BLaER1 treated with 17β-estradiol and CSF1 and Interleukin-3, amounts not matched to agents 10 nM and 100 nM (cell line): Measurements from ENCODE around the gene QSOX2.
A peak's percentile ranks its signal among the peaks of the same experiment; 100 is the strongest.

Experiments used
- H3K27ac ChIP-seq, 11 experiments: shearing (Covaris generic); formaldehyde crosslinking; 2 replicates each; pipeline ENCODE4 v1.8.1; 2022
- H3K27me3 ChIP-seq, 11 experiments: shearing (Covaris generic); formaldehyde crosslinking; 2 replicates each; pipeline ENCODE4 v1.8.1; 2022
- H3K36me3 ChIP-seq, 11 experiments: shearing (Covaris generic); formaldehyde crosslinking; 2 replicates each; pipeline ENCODE4 v1.8.1; 2022
- H3K4me1 ChIP-seq, 10 experiments: shearing (Covaris generic); formaldehyde crosslinking; 2 replicates each; pipeline ENCODE4 v1.8.1; 2022
- H3K4me2 ChIP-seq, 11 experiments: shearing (Covaris generic); formaldehyde crosslinking; 2 replicates each; pipeline ENCODE4 v1.8.1; 2022
- H3K4me3 ChIP-seq, 10 experiments: shearing (Covaris generic); formaldehyde crosslinking; 2 replicates each; pipeline ENCODE4 v1.8.1; 2022
- H3K9ac ChIP-seq, 11 experiments: shearing (Covaris generic); formaldehyde crosslinking; 2 replicates each; pipeline ENCODE4 v1.8.1; 2022
- H3K9me3 ChIP-seq, 11 experiments: shearing (Covaris generic); formaldehyde crosslinking; replicated peaks in 1 of 11; 2 replicates each; pipeline ENCODE4 v1.8.1; 2022
- H4K20me1 ChIP-seq, 11 experiments: shearing (Covaris generic); formaldehyde crosslinking; 2 replicates each; pipeline ENCODE4 v1.8.1; 2022
- Cebpa-rat ChIP-seq, 11 experiments: shearing (Covaris generic); IDR thresholded peaks; 2 replicates each; pipeline ENCODE4 v1.8.1; 2022

Gene QSOX2

DNA sequence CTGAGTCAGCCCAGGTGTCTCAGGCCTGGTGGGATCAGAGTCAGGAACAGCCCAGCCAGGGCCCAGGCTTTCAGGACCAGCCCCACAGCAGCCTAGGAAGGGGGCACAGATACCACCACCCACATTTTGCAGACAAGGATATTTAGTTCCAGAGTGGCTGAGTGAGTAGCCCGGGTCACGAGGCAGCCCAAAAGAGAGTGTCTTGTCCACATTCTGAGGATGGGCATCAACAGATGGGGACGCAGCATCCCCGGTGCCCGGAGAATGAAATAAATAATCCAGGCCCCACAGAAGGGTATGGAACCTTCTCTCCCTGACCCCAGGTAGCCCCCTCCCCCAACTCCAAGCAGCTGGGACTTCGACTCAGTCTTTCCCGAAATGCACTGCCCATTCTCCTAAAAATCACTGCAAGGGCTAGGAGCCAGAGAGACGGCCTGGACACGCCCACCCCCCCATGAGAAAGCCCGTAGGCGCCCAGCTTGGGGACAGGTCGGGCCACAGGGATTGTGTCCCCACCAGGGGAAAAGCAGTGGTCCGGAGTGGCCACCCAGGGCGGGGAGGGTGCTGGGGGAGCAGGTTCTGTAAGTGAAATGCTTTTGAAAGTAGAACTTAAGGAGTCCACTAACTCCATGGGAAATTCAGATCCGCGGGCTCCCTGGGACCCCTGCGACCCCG is 47.5 kb downstream of the QSOX2 start:
- Histone ChIP-seq H3K27ac (no peak overlapping the region), H3K27me3 (peaks cover 98 to 100% (median 100%) of the 10 kb centered on the region in 11 experiments), H4K20me1 (peaks cover 0 to 80% (median 41%) of the 10 kb centered on the region in 11 experiments; a peak in 16 of 22 replicates), H3K4me1 (peaks cover 5 to 12% (median 8%) of the 10 kb centered on the region in 10 experiments; a peak in 15 of 20 replicates), H3K4me2 (no peak overlapping the region), H3K9ac (no peak overlapping the region), H3K9me3 (peaks cover 0 to 22% (median 7%) of the 10 kb centered on the region in 11 experiments; a peak in 14 of 22 replicates), H3K36me3 (no peaks in the 10 kb centered on the region), H3K4me3 (no peak overlapping the region)
- no peak for TF ChIP-seq Cebpa-rat (IDR thresholded peaks at IDR 0.05)

DNA sequence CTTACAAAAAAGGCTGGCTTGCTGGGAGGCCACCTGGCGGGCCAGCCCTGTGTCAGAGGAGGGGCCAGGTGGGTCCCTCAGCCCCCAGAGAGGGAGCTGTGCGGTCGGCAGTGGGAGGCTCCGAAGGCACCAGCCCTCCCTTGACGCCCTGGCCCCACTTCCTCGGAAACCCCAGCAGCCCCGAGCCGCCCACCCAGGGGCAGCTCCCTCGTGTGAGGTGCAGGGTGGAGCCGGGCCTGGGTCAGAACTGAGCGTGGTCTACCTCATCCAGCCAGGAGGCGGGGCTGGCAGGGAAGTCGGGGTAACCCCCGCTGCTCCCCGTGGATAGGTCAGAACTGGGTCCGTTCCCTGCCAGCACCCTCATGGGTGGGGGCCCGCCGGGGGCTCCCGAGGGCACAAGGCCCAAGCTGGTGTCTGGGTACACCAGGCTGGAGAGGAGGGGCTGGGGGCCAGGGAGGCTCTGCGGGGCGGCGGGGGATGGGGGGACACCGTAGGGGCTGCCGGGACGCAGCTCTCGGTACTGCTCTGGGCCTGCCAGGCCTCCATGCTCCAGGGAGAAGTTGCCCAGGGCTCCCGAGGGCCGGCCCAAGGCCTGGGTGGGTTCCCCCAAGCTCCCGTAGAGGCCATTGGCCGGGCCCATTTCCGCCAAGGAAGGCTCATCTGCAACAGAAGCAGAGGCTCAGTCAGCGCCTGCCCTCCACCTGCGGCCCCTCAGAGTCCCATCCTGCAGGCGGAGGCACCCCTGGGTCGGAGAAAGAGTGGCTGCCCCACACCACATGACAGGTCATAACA is 48.3 kb downstream of the QSOX2 start:
- no peaks in the 10 kb centered on the region for H3K36me3 ChIP-seq
- no peak overlapping the region for H3K27ac ChIP-seq
- peak overlapping the region in 8 of 11 experiments; percentile 1 to 30 (median 12); a peak in 6 of 22 replicates for H3K4me2 ChIP-seq
- H3K27me3 ChIP-seq: peaks cover 99 to 100% (median 100%) of the 10 kb centered on the region in 11 experiments
- peaks cover 0 to 23% (median 7%) of the 10 kb centered on the region in 11 experiments; a peak in 14 of 22 replicates for H3K9me3 ChIP-seq
- no peak overlapping the region for H3K9ac ChIP-seq
- peaks cover 0 to 81% (median 46%) of the 10 kb centered on the region in 11 experiments; a peak in 16 of 22 replicates for H4K20me1 ChIP-seq
- no peak overlapping the region for H3K4me3 ChIP-seq
- peaks cover 5 to 20% (median 12%) of the 10 kb centered on the region in 10 experiments; a peak in 15 of 20 replicates for H3K4me1 ChIP-seq
- no peak for TF ChIP-seq Cebpa-rat (IDR thresholded peaks at IDR 0.05)

DNA sequence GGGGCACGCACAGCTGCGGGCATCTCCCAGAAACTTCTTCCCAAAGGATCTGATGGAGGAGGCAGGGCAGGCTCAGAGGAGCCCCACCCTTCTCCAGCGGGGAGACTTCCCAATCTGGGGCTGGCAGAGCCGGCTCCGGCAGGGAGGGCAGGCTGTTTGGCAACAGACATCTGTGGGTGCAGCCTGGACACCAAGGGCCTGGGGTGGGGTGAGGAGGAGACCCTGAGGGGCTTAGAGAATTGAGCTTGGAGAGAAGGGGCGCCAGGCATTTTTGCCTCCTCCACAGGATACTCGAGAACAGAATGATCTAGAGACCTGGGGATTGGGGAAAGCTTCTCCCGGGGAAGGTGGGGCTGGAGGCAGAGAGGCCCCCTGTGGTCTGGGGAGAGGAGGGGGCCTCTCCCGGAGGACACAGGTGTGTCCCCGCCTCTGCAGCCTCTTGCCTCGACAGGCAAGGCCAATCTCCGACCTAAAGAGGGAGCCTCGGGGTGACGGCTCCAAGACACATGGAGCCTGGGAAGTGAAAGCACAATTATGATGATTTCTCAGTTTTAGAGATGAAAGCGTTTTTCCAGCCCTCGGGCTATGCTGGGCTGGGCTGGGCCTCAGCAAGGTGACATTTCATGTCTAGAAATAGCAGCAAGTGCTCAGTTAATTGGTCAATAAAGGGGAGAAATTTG is 49.1 kb downstream of the QSOX2 start:
- Histone ChIP-seq H3K27ac (no peak overlapping the region), H3K4me3 (no peak overlapping the region), H3K27me3 (peaks cover 99 to 100% (median 100%) of the 10 kb centered on the region in 11 experiments), H3K36me3 (no peaks in the 10 kb centered on the region), H3K9ac (no peak overlapping the region), H4K20me1 (peaks cover 0 to 81% (median 50%) of the 10 kb centered on the region in 11 experiments; a peak in 16 of 22 replicates), H3K9me3 (peaks cover 0 to 19% (median 7%) of the 10 kb centered on the region in 11 experiments; a peak in 14 of 22 replicates), H3K4me2 (peak overlapping the region in 8 of 11 experiments; percentile 1 to 30 (median 12); a peak in 6 of 22 replicates), H3K4me1 (peaks cover 8 to 27% (median 19%) of the 10 kb centered on the region in 10 experiments; a peak in 18 of 20 replicates)
- TF ChIP-seq Cebpa-rat (IDR thresholded peaks at IDR 0.05): no peak

DNA sequence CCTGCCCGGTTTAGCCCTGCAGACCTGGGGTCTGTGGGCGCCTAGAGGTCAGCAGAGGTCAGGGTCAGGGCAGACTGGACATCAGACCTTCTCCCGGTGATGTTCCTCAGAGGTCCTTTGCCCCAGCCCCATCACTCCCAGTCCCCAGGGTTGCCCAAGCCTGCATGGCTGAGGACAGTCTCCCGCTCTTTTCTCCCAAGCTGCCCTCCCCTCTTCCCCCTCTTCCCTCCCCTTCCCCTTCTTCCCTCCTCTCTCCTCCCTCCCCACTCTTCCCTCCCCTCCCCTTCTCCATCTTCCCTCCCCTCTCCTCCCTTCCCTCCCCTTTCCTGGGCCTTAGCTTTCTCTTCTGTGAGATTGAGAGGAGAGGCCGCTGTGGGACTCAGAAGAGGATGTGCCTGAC is 51.1 kb downstream of the QSOX2 start:
- peaks cover 0 to 10% (median 4%) of the 10 kb centered on the region in 11 experiments; a peak in 14 of 22 replicates for H3K9me3 ChIP-seq
- no peak overlapping the region for H3K27ac ChIP-seq
- H3K4me3 ChIP-seq: no peak overlapping the region
- no peak overlapping the region for H3K4me2 ChIP-seq
- H4K20me1 ChIP-seq: peaks cover 0 to 81% (median 51%) of the 10 kb centered on the region in 11 experiments; a peak in 16 of 22 replicates
- no peaks in the 10 kb centered on the region for H3K36me3 ChIP-seq
- H3K27me3 ChIP-seq: peaks cover 95 to 100% (median 99%) of the 10 kb centered on the region in 11 experiments
- no peak for TF ChIP-seq Cebpa-rat (IDR thresholded peaks at IDR 0.05)
- H3K4me1 ChIP-seq: peaks cover 28 to 47% (median 39%) of the 10 kb centered on the region in 10 experiments
- no peak overlapping the region for H3K9ac ChIP-seq

DNA sequence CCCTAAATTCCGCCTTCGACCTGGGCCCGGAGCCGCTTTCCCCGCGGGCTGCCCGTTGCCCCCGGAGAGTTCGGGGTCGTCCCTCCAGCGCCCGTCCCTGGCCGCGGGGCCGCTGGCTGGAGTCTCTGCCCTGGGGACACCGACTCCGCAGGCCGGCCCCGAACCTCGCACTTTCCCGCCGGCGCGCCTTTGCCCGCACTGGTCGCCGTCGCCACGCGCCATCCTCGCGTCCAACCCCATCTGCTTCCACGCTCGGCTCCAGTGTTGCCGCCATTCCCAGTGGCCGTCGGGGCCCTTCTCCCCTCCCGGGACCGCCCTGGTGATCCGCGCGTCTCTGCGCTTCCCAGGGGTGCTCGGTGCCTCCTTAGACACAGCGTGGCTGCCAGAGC is 51.7 kb downstream of the QSOX2 start:
- H3K4me2 ChIP-seq: no peak overlapping the region

DNA sequence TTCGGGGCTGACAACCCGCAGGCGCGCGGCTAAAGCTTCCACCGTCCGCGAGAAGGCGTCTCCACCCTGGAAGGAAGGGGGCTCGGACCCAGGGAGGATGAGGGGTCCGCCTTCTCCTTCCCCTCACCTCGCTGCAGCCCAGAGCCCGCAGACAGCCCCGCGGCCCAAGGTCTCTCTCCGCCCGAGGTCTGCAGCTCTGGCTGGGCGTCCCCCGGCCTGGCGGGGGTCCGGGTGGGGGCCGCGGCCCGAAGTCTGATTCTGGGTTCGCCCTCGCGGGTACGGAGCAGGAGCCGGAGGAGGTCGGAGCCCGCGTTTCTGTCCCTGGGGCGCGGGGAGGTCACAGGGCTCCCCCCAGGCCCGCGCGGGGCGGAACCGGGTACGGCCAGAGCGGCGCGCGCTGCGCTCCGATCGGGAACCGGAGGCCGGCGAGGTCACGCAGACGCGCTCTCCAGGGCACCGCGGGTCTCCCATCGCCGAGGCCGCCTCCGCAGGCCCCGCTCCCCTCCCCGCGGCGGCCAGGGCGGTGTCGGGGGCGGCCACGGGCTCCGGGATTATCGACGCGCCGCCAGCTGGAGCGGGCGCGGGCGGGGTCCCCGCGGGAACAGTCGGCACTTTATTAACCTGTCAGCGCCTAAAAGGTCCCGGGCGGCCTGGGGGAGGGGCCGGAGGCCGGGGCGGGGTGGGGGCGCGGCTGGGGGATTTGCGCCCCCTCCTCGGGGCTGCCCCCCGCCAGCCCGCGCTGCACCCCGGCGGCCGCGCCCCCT is 52.3 kb downstream of the QSOX2 start:
- Histone ChIP-seq H3K4me2 (no peak overlapping the region), H3K4me1 (peaks cover 35 to 57% (median 48%) of the 10 kb centered on the region in 10 experiments), H3K4me3 (no peak overlapping the region), H3K27ac (no peak overlapping the region), H3K36me3 (no peaks in the 10 kb centered on the region), H3K9ac (no peak overlapping the region), H3K27me3 (peaks cover 86 to 100% (median 93%) of the 10 kb centered on the region in 11 experiments), H3K9me3 (peaks cover 0 to 7% (median 0%) of the 10 kb centered on the region in 11 experiments; a peak in 12 of 22 replicates), H4K20me1 (peaks cover 0 to 79% (median 49%) of the 10 kb centered on the region in 11 experiments; a peak in 16 of 22 replicates)
- no peak for TF ChIP-seq Cebpa-rat (IDR thresholded peaks at IDR 0.05)

More for the DNA sequence above, 51.7 kb downstream of the QSOX2 start:
- Histone ChIP-seq H3K4me1 (peaks cover 35 to 54% (median 46%) of the 10 kb centered on the region in 10 experiments), H3K4me3 (no peak overlapping the region), H3K27me3 (peaks cover 91 to 100% (median 98%) of the 10 kb centered on the region in 11 experiments), H3K9ac (no peak overlapping the region), H3K27ac (no peak overlapping the region), H4K20me1 (peaks cover 0 to 83% (median 49%) of the 10 kb centered on the region in 11 experiments; a peak in 16 of 22 replicates), H3K36me3 (no peaks in the 10 kb centered on the region), H3K9me3 (peaks cover 0 to 7% (median 0%) of the 10 kb centered on the region in 11 experiments; a peak in 12 of 22 replicates)
- TF ChIP-seq Cebpa-rat (IDR thresholded peaks at IDR 0.05): no peak

DNA sequence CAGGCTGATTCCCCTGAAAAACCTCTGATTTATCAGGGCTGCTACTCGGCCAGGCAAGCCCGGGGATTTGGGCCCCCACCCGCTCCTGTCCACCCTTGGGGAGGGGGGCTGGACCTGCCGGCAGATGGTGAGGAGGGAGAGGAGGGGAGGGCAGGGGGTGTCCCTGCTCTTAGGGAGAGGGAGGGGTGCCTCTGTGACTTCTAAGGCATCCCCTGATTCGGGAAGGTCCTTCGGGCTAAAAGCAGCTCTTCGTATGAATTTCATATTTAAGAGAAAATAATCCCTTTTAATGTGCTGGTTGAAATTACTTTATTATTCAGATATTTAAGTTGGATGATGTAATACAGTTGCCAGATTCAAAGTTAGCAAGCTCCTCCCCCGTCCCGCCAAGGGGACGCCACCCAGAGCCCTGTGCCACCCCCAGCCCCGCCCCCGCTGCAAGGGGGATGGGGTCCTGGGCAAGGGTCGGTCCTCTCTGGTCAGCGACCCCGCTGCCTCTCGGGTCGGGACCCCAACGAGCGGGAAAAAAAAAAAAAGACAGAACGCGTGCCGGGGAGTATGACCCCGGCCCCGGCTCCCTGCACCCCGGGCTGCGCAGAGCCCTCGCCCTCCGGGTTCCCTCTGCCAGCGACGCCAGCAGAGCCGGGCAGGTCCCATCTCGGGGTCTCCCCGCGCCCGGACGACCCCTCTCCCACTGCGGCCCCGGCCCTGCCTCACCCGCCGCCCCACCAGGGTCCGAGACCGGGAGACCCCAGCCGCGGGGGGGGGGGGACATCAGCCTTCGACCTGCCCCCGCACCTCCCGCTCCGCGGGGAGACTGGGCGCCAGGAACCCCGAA is 53.1 kb downstream of the QSOX2 start:
- no peak overlapping the region for H3K4me3 ChIP-seq
- no peak overlapping the region for H3K27ac ChIP-seq
- H3K4me2 ChIP-seq: peak overlapping the region in 4 of 11 experiments; percentile 90 to 98 (median 98); a peak in 3 of 22 replicates
- H3K9ac ChIP-seq: no peak overlapping the region
- peaks cover 0 to 7% (median 0%) of the 10 kb centered on the region in 11 experiments; a peak in 12 of 22 replicates for H3K9me3 ChIP-seq
- peaks cover 78 to 100% (median 85%) of the 10 kb centered on the region in 11 experiments for H3K27me3 ChIP-seq
- H3K36me3 ChIP-seq: no peaks in the 10 kb centered on the region
- H4K20me1 ChIP-seq: peaks cover 0 to 79% (median 45%) of the 10 kb centered on the region in 11 experiments; a peak in 16 of 22 replicates
- peaks cover 35 to 65% (median 51%) of the 10 kb centered on the region in 10 experiments for H3K4me1 ChIP-seq
- TF ChIP-seq Cebpa-rat (IDR thresholded peaks at IDR 0.05): no peak
